Mucosa of descending colon (tissue), 3 donors: Measurements from ENCODE around the gene ATP13A1. TPM values are rescaled to one million over a fixed set of nuclear protein-coding genes. Genes with fewer than 3 reads are reported as not detected.
"Not testable (repeated sequence)": the region's sequence is repeated elsewhere in the genome, so short reads cannot be mapped to it uniquely, and the experiment has no call there.

Source experiments
- ATAC-seq: fragments of 200-7000 bp; cut with Tn5 transposase; one replicate; pipeline ENCODE4 v1.9.1; 2020; ENCODE audit warnings: mild to moderate bottlenecking, moderate library complexity
- DNase-seq, 3 donors: peaks; one replicate each; pipeline ENCODE4 v3.0.0-alpha.2; 2020
- H3K36me3 ChIP-seq: fragments of 200-600 bp; one replicate; pipeline ENCODE4 v1.8.0; 2021; ENCODE audit warnings: low read depth, mild to moderate bottlenecking
- H3K4me1 ChIP-seq: fragments of 200-600 bp; one replicate; pipeline ENCODE4 v1.8.0; 2021; ENCODE audit warnings: low read depth, mild to moderate bottlenecking
- H3K4me3 ChIP-seq: fragments of 200-600 bp; one replicate; pipeline ENCODE4 v1.8.0; 2021; ENCODE audit warnings: mild to moderate bottlenecking
- H3K9me3 ChIP-seq: fragments of 200-600 bp; one replicate; pipeline ENCODE4 v1.8.0; 2021; ENCODE audit warnings: mild to moderate bottlenecking
- intact Hi-C, 2 donors: fragments of 100-400 bp; cut with DNase I in 1 of 2; cut with micrococcal nuclease in 1 of 2; formaldehyde crosslinking; loops; one replicate each; pipeline versions ENCODE4 v1.11.0 to v1.11.1; 2022; cut with DNase I, micrococcal nuclease
- total RNA-seq, 3 donors: library from RNA; stranded (reverse); fragmentation: NEBNext Ultra II Directional in 2 of 3; extraction: Animal tissue kit (Norgen Biotek cat#: 25700) in 2 of 3; gene quantifications; one replicate each; pipeline versions ENCODE4 v1.2.1 to v1.2.4, GENCODE V29; 2021 to 2023
- TF ChIP-seq, protein P1 (sequence below): fragments of 200-600 bp; IDR thresholded peaks from one replicate; pipeline ENCODE4 v1.8.0; 2022; ENCODE audit warnings: antibody characterized with exemption, mild to moderate bottlenecking
- donor health status: DM: no; HTN: no; CAD: no; lungs with moderate emphysema.
- donor health status: DM: no; HTN: no; CAD: no.
- donor health status: DM: no; HTN: yes; CAD: no.

Gene ATP13A1
- total RNA-seq, 3 donors from 2014 or later: 56.1 to 71.9 (median 58.1) TPM

DNA sequence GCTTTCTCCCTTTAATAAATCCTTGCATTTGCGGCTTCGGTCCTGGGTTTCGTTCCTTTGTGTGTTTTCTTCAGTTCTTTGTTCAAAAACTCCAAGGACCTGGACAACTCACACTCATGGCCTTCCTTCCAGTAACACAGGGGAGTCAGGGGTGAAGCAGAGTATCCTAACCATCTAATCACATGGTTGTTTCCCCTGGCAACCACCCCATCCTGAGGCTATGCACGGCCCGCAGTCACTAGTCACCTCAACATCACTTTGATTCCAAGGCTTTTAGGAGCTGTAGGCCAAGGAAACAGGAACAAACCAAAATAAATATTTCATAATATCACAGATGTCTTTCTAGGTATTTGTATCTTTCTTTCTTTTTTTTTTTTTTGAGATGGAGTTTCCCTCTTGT lies 34.1 kb upstream of the ATP13A1 start:
- no peaks in the 10 kb centered on the region for H3K36me3 ChIP-seq
- ATAC-seq: no peak
- intact Hi-C loops: no loop called here
- H3K4me3 ChIP-seq: no peak overlapping the region
- H3K4me1 ChIP-seq: no peaks in the 10 kb centered on the region
- TF ChIP-seq, protein P1, sequence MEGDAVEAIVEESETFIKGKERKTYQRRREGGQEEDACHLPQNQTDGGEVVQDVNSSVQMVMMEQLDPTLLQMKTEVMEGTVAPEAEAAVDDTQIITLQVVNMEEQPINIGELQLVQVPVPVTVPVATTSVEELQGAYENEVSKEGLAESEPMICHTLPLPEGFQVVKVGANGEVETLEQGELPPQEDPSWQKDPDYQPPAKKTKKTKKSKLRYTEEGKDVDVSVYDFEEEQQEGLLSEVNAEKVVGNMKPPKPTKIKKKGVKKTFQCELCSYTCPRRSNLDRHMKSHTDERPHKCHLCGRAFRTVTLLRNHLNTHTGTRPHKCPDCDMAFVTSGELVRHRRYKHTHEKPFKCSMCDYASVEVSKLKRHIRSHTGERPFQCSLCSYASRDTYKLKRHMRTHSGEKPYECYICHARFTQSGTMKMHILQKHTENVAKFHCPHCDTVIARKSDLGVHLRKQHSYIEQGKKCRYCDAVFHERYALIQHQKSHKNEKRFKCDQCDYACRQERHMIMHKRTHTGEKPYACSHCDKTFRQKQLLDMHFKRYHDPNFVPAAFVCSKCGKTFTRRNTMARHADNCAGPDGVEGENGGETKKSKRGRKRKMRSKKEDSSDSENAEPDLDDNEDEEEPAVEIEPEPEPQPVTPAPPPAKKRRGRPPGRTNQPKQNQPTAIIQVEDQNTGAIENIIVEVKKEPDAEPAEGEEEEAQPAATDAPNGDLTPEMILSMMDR: no peak
- no peak for DNase-seq
- peaks cover 40% of the 10 kb centered on the region for H3K9me3 ChIP-seq

DNA sequence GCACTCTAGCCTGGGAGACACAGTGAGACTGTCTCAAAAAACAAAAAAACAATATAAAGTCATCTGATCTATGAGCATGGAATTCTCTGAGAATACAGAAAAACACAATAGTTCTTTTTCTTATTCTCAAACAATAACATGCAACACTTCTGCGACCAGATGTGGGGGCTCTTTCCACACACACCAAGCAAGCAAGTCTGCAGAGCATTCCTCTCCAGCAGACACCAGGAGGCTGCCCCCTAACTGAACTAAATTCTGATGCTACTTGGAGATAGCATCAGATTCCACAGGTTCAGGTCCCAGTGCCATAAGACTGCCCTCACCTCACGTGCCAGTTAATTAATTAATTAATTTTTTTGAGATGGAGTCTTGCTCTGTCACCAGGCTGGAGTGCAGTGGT lies 32.9 kb upstream of the ATP13A1 start:
- Histone ChIP-seq H3K9me3 (peaks cover 29% of the 10 kb centered on the region), H3K4me1 (no peaks in the 10 kb centered on the region), H3K36me3 (no peaks in the 10 kb centered on the region), H3K4me3 (no peak overlapping the region)
- TF ChIP-seq, protein P1: no peak
- ATAC-seq: no peak
- DNase-seq: no peak
- intact Hi-C loops: no loop called here

DNA sequence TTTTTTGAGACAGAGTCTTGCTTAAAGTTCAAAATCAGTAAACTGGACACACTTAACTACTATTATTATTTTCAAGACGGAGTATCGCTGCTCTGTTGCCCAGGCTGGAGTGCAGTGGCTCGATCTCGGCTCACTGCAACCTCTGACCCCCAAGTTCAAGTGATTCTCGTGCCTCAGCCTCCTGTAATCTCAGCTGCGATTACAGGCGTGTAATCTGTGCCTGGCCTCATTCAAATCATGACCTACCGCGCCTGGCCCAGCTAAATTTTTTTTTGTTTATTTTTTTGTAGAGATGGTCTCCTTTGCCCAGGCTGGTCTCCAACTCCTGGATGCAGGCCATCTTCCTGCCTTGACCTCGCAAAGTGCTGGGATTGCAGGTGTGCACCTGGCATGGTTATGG lies 28.2 kb upstream of the ATP13A1 start:
- intact Hi-C loops: no loop called here
- Histone ChIP-seq H3K4me1 (no peaks in the 10 kb centered on the region), H3K36me3 (no peaks in the 10 kb centered on the region), H3K9me3 (peaks cover 7% of the 10 kb centered on the region), H3K4me3 (no peak overlapping the region)
- ATAC-seq (no peak), DNase-seq (no peak)
- TF ChIP-seq, protein P1: no peak

DNA sequence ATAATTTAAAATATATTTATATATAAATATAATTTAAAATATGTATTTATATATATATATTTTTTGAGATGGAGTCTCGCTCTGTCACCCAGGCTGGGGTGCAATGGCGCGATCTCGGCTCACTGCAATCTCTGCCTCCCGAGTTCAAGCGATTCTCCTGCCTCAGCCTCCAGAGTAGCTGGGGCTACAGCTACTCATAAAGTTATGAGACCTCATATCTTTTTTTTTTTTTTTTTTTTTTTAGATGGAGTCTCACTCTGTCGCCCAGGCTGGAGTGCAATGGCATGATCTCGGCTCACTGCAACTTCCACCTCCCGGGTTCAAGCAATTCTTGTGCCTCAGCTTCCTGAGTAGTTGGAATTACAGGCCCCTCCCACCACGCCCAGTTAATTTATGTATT lies 25.5 kb upstream of the ATP13A1 start:
- H3K4me1 ChIP-seq, H3K36me3 ChIP-seq, H3K4me3 ChIP-seq, DNase-seq, ATAC-seq, intact Hi-C loops: not testable (repeated sequence)
- peaks cover 24% of the 10 kb centered on the region for H3K9me3 ChIP-seq

DNA sequence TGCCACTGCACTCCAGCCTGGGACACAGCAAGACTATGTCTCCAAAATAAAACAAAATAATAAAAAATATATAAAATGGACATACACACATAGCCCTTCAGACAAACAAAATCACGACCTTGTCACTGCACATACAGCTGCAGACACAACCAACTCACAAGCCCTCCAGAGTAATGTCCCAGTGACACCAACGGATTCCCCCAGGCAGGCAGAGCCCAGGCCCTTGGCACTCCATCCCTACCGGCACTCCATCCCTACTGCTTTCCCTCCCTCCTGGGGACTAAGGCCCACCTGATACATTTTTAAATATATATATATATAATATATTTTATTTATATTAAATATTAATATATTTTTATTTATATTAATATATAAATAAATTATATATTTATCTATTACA lies 23.6 kb upstream of the ATP13A1 start:
- no peak overlapping the region for H3K4me3 ChIP-seq
- TF ChIP-seq, protein P1: no peak
- DNase-seq (no peak), ATAC-seq (no peak)
- no peaks in the 10 kb centered on the region for H3K36me3 ChIP-seq
- H3K4me1 ChIP-seq: no peaks in the 10 kb centered on the region
- peaks cover 43% of the 10 kb centered on the region for H3K9me3 ChIP-seq
- intact Hi-C loops: no loop called here

DNA sequence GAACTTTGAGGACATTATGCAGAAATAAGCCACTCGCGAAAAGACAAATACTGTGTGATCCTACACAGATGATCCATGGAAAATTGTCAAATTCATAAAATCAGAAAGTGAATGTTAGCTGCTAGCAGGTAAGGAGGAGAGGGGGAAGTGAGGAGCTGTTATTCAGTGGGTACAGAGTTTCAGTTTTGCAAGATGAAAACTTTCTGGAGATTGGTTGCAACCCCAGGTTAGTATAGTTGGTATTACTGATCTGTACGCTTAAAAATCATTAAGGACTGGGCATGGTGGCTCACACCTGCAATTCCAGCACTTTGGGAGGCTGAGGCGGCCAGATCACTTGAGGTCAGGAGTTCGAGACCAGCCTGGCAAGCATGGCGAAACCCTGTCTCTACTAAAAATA lies 23.1 kb upstream of the ATP13A1 start:
- Histone ChIP-seq H3K4me3 (no peak overlapping the region), H3K9me3 (peaks cover 48% of the 10 kb centered on the region), H3K36me3 (no peaks in the 10 kb centered on the region), H3K4me1 (no peaks in the 10 kb centered on the region)
- no peak for ATAC-seq
- TF ChIP-seq, protein P1: no peak
- no peak for DNase-seq
- intact Hi-C loops: no loop called here

DNA sequence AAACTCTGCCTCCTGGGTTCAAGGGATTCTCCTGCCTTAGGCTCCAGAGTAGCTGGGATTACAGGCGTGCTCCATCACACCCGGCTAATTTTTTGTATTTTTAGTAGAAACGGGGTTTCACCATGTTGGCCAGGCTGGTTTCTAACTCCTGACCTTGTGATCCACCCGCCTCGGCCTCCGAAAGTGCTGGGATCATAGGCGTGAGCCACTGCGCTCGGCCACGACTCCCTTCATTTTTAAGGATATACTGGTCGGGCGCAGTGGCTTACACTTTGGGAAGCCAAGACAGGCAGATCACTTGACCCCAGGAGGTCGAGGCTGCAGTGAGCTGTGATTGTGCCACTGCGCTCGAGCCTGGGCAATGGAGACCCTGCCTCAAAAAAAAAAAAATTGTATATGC lies 22.6 kb upstream of the ATP13A1 start:
- H3K4me3 ChIP-seq, H3K36me3 ChIP-seq, H3K4me1 ChIP-seq, ATAC-seq, DNase-seq, intact Hi-C loops: not testable (repeated sequence)
- peaks cover 52% of the 10 kb centered on the region for H3K9me3 ChIP-seq
